ENCODE results near the gene LYPD1. TPM values are rescaled to one million over a fixed set of nuclear protein-coding genes. Genes with fewer than 3 reads are reported as not detected.

Gene LYPD1
- total RNA-seq, 3 donors from 2014 or later = 0.48 to 1.9 TPM; not detected in 1

DNA sequence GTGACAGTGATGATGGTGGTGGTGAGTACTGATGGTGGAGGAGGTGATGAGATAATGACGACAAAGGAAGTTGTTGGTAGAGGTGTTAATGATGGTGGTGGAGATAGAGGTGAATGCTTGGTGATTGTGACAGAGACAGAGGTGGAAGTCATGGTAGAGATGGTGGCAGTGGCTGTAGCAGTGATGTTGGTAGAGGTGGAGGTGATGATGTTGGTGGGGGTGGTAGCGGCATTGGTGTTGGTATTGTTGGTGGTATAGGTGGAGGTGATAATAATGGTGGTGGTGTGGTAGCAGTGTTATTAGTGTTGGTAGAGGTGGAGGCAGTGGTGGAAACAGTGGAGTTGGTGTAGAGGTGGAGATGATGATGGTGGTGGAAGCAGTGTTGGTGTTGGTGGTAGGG lies 36.4 kb downstream of the LYPD1 start:
- TF ChIP-seq, protein P1, sequence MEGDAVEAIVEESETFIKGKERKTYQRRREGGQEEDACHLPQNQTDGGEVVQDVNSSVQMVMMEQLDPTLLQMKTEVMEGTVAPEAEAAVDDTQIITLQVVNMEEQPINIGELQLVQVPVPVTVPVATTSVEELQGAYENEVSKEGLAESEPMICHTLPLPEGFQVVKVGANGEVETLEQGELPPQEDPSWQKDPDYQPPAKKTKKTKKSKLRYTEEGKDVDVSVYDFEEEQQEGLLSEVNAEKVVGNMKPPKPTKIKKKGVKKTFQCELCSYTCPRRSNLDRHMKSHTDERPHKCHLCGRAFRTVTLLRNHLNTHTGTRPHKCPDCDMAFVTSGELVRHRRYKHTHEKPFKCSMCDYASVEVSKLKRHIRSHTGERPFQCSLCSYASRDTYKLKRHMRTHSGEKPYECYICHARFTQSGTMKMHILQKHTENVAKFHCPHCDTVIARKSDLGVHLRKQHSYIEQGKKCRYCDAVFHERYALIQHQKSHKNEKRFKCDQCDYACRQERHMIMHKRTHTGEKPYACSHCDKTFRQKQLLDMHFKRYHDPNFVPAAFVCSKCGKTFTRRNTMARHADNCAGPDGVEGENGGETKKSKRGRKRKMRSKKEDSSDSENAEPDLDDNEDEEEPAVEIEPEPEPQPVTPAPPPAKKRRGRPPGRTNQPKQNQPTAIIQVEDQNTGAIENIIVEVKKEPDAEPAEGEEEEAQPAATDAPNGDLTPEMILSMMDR (IDR thresholded peaks at IDR 0.05) = no peak
- no peak for TF ChIP-seq POLR2AphosphoS5 (IDR thresholded peaks at IDR 0.05)
- no peak for TF ChIP-seq POLR2A (IDR thresholded peaks at IDR 0.05)

DNA sequence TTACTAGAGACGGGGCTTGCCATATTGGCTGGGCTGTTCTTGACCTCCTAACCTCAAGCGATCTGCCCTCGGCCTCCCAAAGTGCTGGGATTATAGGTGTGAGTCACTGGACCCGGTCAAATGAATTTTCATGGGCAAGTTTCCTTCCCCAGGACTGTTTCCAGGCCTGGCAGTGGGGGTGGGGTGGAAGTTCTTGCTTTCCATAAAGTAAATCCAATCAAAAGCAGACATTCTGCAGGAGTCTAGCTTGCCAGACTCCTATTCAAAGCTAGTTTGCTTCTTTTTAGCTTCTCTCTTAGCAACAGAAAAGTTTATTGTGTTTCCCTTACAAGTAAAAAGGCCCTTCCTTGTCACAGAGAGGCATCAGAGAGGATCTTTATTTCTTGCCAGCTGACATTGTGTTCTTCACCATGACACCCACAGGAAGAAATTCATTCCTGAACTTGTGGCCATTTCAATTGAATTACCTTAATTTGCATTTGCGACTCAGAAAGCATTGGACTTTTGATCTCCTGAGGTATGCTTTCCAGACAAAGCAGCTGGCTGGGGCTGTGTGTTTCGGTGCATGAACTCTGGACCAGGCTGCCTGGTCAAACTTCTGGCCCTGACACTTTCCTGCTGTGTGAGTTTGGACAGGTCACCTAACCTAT lies 37.9 kb downstream of the LYPD1 start:
- Histone ChIP-seq H3K4me1 (no peaks in the 10 kb centered on the region), H3K9me3 (no peaks in the 10 kb centered on the region), H3K27me3 (no peaks in the 10 kb centered on the region), H3K27ac (peak overlapping the region; percentile 59 to 64), H3K4me3 (no peak overlapping the region), H3K36me3 (no peaks in the 10 kb centered on the region)
- intact Hi-C loops (cut with DNase I; ENCODE audit: low total_unique reads) = no loop called here
- TF ChIP-seq POLR2A (IDR thresholded peaks at IDR 0.05) (no peak), POLR2AphosphoS5 (IDR thresholded peaks at IDR 0.05) (no peak)
- TF ChIP-seq, protein P1 (IDR thresholded peaks at IDR 0.05) = no peak
- no peak for DNase-seq (ENCODE audit: low spot score in 2 of 2)

More for the DNA sequence above, 36.4 kb downstream of the LYPD1 start:
- no peak for DNase-seq (ENCODE audit: low spot score in 2 of 2)
- intact Hi-C loops (cut with DNase I; ENCODE audit: low total_unique reads) = no loop called here
- H3K9me3 ChIP-seq = no peaks in the 10 kb centered on the region
- no peaks in the 10 kb centered on the region for H3K36me3 ChIP-seq
- H3K4me1 ChIP-seq = no peaks in the 10 kb centered on the region
- no peaks in the 10 kb centered on the region for H3K27me3 ChIP-seq
- H3K4me3 ChIP-seq = no peak overlapping the region
- peak overlapping the region; percentile 11 to 19 for H3K27ac ChIP-seq

DNA sequence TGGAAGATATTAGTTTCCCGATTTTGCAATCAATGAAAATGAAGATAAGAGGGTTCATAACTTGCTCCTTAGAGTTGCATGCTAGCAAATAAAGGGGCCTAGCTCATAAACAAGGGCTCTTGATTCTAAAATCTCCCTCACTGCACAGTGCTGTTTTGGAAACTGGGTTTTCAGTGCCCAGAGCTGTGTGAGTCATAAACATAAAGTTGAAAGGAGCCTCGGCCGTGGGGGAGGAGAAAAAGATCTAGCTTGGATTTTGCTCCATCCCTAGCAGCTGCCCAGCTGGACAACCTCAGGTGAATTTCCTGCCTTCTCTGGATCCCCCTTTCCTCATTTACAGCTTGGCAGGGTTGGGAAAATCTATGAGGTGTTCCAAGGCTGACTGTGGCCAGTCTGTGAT lies 42.5 kb downstream of the LYPD1 start:
- Histone ChIP-seq H3K4me1 (no peaks in the 10 kb centered on the region), H3K27ac (no peak overlapping the region), H3K27me3 (no peaks in the 10 kb centered on the region), H3K36me3 (no peaks in the 10 kb centered on the region), H3K4me3 (no peak overlapping the region), H3K9me3 (no peaks in the 10 kb centered on the region)
- intact Hi-C loops (cut with DNase I; ENCODE audit: low total_unique reads) = no loop called here
- TF ChIP-seq POLR2A (IDR thresholded peaks at IDR 0.05) (no peak), POLR2AphosphoS5 (IDR thresholded peaks at IDR 0.05) (no peak)
- TF ChIP-seq, protein P1 (IDR thresholded peaks at IDR 0.05) = no peak
- DNase-seq (ENCODE audit: low spot score in 2 of 2) = no peak

DNA sequence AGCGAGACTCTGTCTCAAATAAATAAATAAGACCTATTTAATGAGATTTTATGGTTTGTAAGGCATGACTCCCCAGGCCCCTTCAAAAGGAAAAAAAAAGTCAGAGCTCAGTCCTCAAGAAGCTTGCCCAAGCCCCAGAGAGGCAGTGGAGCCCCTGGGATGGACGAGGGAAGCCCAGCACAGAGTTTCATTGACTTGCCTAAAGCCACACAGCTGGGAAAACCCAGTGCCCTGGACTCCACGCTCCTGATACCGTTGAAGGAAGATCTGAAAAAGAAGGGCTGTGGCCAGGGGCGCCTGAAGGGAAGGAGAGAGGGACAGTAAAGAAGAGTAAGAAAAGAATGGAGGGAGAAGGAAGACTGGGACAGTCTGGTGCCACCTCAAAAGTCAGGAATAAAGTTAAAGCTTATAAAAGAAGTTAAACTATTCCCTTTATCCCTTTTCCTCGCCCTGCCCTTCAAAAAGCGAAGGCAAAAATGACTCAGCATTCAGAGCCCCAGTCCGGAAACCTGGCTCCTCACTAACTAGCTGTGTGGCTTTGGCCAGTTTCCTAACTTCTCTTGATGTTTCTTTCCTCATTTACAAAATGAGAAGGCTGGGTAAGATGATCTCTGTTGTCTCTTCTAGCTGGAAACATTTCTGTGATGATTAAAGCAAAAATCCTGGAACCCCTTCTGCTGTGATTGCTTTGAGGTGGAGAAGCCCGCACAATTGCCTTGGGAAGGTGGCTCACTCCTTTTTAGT lies 46.7 kb downstream of the LYPD1 start:
- Histone ChIP-seq H3K4me1 (no peaks in the 10 kb centered on the region), H3K9me3 (no peaks in the 10 kb centered on the region), H3K4me3 (no peak overlapping the region), H3K27ac (no peak overlapping the region), H3K27me3 (no peaks in the 10 kb centered on the region), H3K36me3 (no peaks in the 10 kb centered on the region)
- TF ChIP-seq, protein P1 (IDR thresholded peaks at IDR 0.05) = no peak
- TF ChIP-seq POLR2A (IDR thresholded peaks at IDR 0.05) = no peak
- no peak for TF ChIP-seq POLR2AphosphoS5 (IDR thresholded peaks at IDR 0.05)
- intact Hi-C loops (cut with DNase I; ENCODE audit: low total_unique reads) = no loop called here
- DNase-seq (ENCODE audit: low spot score in 2 of 2) = no peak
